Measurements from ENCODE around the gene TSHZ2. TPM values are rescaled to one million over a fixed set of nuclear protein-coding genes. Genes with fewer than 3 reads are reported as not detected.

Gene TSHZ2
- total RNA-seq, 1 experiment from 2014 or later = 0.07 TPM

- no peak for TF ChIP-seq SP1 (IDR thresholded peaks at IDR 0.05; ENCODE audit: low read depth)
- TF ChIP-seq ZNF274 (IDR thresholded peaks at IDR 0.05; ENCODE audit: low read depth, low read length) = no peak
- no peak for TF ChIP-seq YY1 (IDR thresholded peaks at IDR 0.05; ENCODE audit: extremely low read depth, insufficient replicate concordance, low read depth, low read length)
- no peak for TF ChIP-seq EZH2 (IDR thresholded peaks at IDR 0.05)
- TF ChIP-seq REST (IDR thresholded peaks at IDR 0.05; ENCODE audit: low read depth) = no peak
- TF ChIP-seq SRF (IDR thresholded peaks at IDR 0.05; ENCODE audit: low read depth) = no peak
- TF ChIP-seq CBX3 (IDR thresholded peaks at IDR 0.05; ENCODE audit: low read depth) = no peak
- no peak for TF ChIP-seq POLR2A (IDR thresholded peaks at IDR 0.05; ENCODE audit: borderline replicate concordance, extremely low read depth, insufficient read depth, insufficient read length)
- TF ChIP-seq ELF1 (IDR thresholded peaks at IDR 0.05; ENCODE audit: borderline replicate concordance, low read depth) = no peak
- TF ChIP-seq TCF7L2 (IDR thresholded peaks at IDR 0.05; ENCODE audit: borderline replicate concordance, extremely low read depth, insufficient read depth, insufficient read length) = no peak
- TF ChIP-seq POLR2AphosphoS5 (IDR thresholded peaks at IDR 0.05; ENCODE audit: low read depth, low read length) = no peak
- no peak for TF ChIP-seq JUND (IDR thresholded peaks at IDR 0.05)
- TF ChIP-seq SIN3A (IDR thresholded peaks at IDR 0.05; ENCODE audit: low read depth) = no peak
- no peak for TF ChIP-seq MAX (IDR thresholded peaks at IDR 0.05)
- H3K9ac ChIP-seq (ENCODE audit: low read length) = no peak overlapping the region
- no peak for ATAC-seq
- intact Hi-C loops (cut with micrococcal nuclease) = no loop called here
- H4K20me1 ChIP-seq (ENCODE audit: insufficient read depth) = no peaks in the 10 kb centered on the region
- no peak overlapping the region for H2AFZ ChIP-seq (ENCODE audit: low read depth, low read length, poor library complexity, severe bottlenecking)
- no peak overlapping the region for H3K27ac ChIP-seq (ENCODE audit: low read depth, low read length)
- no TSS peak for BruUV-seq (replicated peaks)
- no peak for DNase-seq (ENCODE audit: low read depth, low spot score)
- H3K4me3 ChIP-seq (replicated peaks in 1 of 2; ENCODE audit: low read depth in 1 of 2, low read length in 2 of 2) = no peak overlapping the region
- ChIA-PET POLR2A (no interaction called here), CTCF (no interaction called here), RAD21 (ENCODE audit: low non-redundant PET in 1 of 2, low total read pairs in 2 of 2, uncharacterized antibody in 2 of 2, unreplicated experiment in 2 of 2) (no interaction called here)
- H3K27me3 ChIP-seq (ENCODE audit: insufficient read depth, low read length) = peaks cover 9% of the 10 kb centered on the region; the same call in 1 of the 2 replicates
- H3K79me2 ChIP-seq (ENCODE audit: insufficient read depth, low read length) = no peaks in the 10 kb centered on the region
- peaks cover 0 to 3% of the 10 kb centered on the region in 2 experiments; a peak in 1 of 4 replicates for H3K4me1 ChIP-seq (ENCODE audit: control insufficient read depth in 1 of 2, insufficient read depth in 2 of 2, low read length in 2 of 2)
- no peaks in the 10 kb centered on the region for H3K36me3 ChIP-seq (ENCODE audit: control insufficient read depth in 1 of 2, insufficient read depth in 2 of 2, low read length in 2 of 2)
- H3K9me3 ChIP-seq (ENCODE audit: control insufficient read depth in 1 of 2, insufficient read depth in 1 of 2, low read depth in 1 of 2, low read length in 2 of 2) = no peaks in the 10 kb centered on the region
- no peaks in the 10 kb centered on the region for H3K9me2 ChIP-seq (ENCODE audit: insufficient read depth)
- H3K4me2 ChIP-seq (ENCODE audit: low read length) = no peak overlapping the region
Observed at GRCh38 chr20:53343448-53343847, 371.3 kb downstream of the TSHZ2 start.

Data from HCT116 (cell line).